ENCODE data around the gene SMYD3. TPM values are rescaled to one million over a fixed set of nuclear protein-coding genes. Genes with fewer than 3 reads are reported as not detected.

Gene SMYD3
- total and polyA plus RNA-seq, 9 donors, result 10.8 to 24.0 (median 13.7) TPM

- no peak overlapping the region for H3K27ac ChIP-seq
- intact Hi-C loops (cut with DNase I), result no loop called here
- H3K4me3 ChIP-seq, result no peak overlapping the region
- TF ChIP-seq POLR2A (IDR thresholded peaks at IDR 0.05) (no peak), CTCF (IDR thresholded peaks at IDR 0.05) (no peak), EP300 (IDR thresholded peaks at IDR 0.05) (no peak)
- no peaks in the 10 kb centered on the region for H3K27me3 ChIP-seq
- no peak for DNase-seq
- WGBS, 3 donors, result 73 to 84% (median 79%) methylated on average over 5 of the region's 5 CpGs
- no peaks in the 10 kb centered on the region for H3K36me3 ChIP-seq
- no peaks in the 10 kb centered on the region for H3K9me3 ChIP-seq
- no peaks in the 10 kb centered on the region for H3K4me1 ChIP-seq (ENCODE audit: insufficient read depth)
Observed at GRCh38 chr1:246169019-246169418, 338.1 kb downstream of the SMYD3 start.

GRCh38 chr1:246166841-246167240 lies 340.2 kb downstream of the SMYD3 start:
- WGBS, 3 donors, result 90 to 96% (median 95%) methylated on average over 11 of the region's 11 CpGs
- intact Hi-C loops (cut with DNase I), result no loop called here
- Histone ChIP-seq H3K4me1 (ENCODE audit: insufficient read depth) (peaks cover under 1% of the 10 kb centered on the region), H3K36me3 (no peaks in the 10 kb centered on the region), H3K9me3 (no peaks in the 10 kb centered on the region), H3K27me3 (no peaks in the 10 kb centered on the region), H3K4me3 (no peak overlapping the region), H3K27ac (no peak overlapping the region)
- no peak for DNase-seq
- TF ChIP-seq CTCF (IDR thresholded peaks at IDR 0.05) (no peak), EP300 (IDR thresholded peaks at IDR 0.05) (no peak), POLR2A (IDR thresholded peaks at IDR 0.05) (no peak)

DNA sequence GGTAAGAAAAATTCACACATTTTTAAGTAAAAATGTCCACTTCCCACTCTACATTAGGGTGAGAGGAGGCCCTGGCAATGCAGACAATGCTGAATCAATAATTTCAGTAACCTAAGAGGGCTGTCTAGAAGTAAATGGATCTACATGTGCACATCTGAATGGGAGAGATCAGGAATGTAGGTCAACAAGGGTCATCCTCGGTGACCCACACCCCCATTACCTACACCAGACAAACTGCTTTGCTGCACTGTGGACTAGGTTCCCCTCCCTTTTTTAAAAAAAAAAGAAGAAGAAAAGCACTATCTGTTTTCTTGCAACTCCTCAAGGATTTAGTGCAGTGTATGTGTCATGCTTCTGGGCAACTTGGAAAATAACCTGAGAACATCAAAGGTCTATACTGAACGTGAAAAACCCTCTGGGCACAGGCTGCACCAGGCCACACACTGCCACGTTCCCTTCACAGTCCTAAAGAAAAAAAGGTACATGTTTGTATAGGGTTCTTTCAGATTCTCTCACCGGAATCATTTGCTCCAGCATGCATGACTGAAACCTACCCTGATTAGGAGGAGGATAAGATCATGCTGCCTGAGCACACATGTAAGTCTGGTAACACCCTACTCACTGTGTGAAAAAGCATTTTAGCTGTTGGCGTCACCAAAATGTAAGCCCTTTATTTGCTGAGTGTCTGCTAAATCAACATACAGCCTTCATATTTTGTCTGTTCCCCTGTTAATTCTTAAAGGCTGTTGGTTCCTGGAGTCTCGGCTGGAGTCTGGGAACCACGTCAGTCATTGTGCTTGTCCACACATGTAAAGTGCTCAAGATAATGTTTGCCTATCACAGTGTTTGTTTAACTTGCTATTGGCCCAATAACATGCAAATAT lies 341.0 kb downstream of the SMYD3 start:
- intact Hi-C loops (cut with DNase I), result no loop called here
- Histone ChIP-seq H3K27ac (no peak overlapping the region), H3K4me3 (no peak overlapping the region), H3K9me3 (no peaks in the 10 kb centered on the region), H3K4me1 (ENCODE audit: insufficient read depth) (peaks cover 2% of the 10 kb centered on the region), H3K36me3 (no peaks in the 10 kb centered on the region), H3K27me3 (no peaks in the 10 kb centered on the region)
- DNase-seq, result no peak
- no peak for TF ChIP-seq EP300 (IDR thresholded peaks at IDR 0.05)
- TF ChIP-seq POLR2A (IDR thresholded peaks at IDR 0.05), result no peak
- TF ChIP-seq CTCF (IDR thresholded peaks at IDR 0.05), result no peak
- WGBS, 3 donors, result 91 to 93% (median 92%) methylated on average over 7 of the region's 7 CpGs

DNA sequence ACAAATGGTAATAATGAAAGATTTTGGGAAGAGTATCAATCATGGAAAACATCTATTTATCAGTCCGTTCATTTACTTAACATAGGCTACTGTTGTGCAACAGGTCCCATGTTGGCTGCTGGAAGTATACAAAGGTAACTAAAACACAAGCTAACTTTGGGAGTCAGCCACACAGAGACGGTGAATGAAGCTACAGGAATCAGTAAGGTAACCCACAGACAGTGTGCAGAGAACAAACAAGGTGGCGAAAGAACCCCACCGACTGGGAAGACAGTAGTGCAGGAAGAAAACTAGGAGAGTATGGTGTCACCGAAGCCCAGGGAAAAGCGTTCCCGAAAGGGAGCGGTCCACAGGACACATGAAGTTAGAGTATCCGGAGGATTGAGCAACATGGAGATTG lies 342.3 kb downstream of the SMYD3 start:
- DNase-seq, result no peak
- Histone ChIP-seq H3K4me3 (no peak overlapping the region), H3K27ac (no peak overlapping the region), H3K4me1 (ENCODE audit: insufficient read depth) (peaks cover 2% of the 10 kb centered on the region), H3K36me3 (no peaks in the 10 kb centered on the region), H3K27me3 (no peaks in the 10 kb centered on the region), H3K9me3 (no peaks in the 10 kb centered on the region)
- TF ChIP-seq EP300 (IDR thresholded peaks at IDR 0.05), result no peak
- TF ChIP-seq CTCF (IDR thresholded peaks at IDR 0.05), result no peak
- no peak for TF ChIP-seq POLR2A (IDR thresholded peaks at IDR 0.05)
- intact Hi-C loops (cut with DNase I), result no loop called here
- WGBS, 3 donors, result 96 to 97% (median 97%) methylated on average over 9 of the region's 9 CpGs
